Fibroblast of skin of scalp (primary cell): ENCODE measurements around the gene GSK3B.
A peak's percentile ranks its signal among the peaks of the same experiment; 100 is the strongest.
"Not testable (repeated sequence)": the region's sequence is repeated elsewhere in the genome, so short reads cannot be mapped to it uniquely, and the experiment has no call there.

Source experiments
- DNase-seq: peaks from one replicate; pipeline ENCODE4 v3.0.0-alpha.2; 2013

Gene GSK3B

GRCh38 chr3:119930286-119930685 lies 164.0 kb downstream of the GSK3B start:
- DNase-seq: no peak

- no peak for DNase-seq
Observed at GRCh38 chr3:119927190-119927589, 167.1 kb downstream of the GSK3B start.

GRCh38 chr3:119924111-119925094 lies 169.8 kb downstream of the GSK3B start:
- DNase-seq: no peak

GRCh38 chr3:119918992-119919933 lies 175.0 kb downstream of the GSK3B start:
- DNase-seq: no peak

GRCh38 chr3:119913021-119913420 lies 181.2 kb downstream of the GSK3B start:
- peak; percentile 62 for DNase-seq

- no peak for DNase-seq
Observed at GRCh38 chr3:119912220-119912619, 182.0 kb downstream of the GSK3B start.

- no peak for DNase-seq
Observed at GRCh38 chr3:119911748-119912147, 182.5 kb downstream of the GSK3B start.

GRCh38 chr3:119902061-119902460 lies 192.2 kb downstream of the GSK3B start:
- no peak for DNase-seq

GRCh38 chr3:119901148-119901547 lies 193.1 kb downstream of the GSK3B start:
- DNase-seq: no peak

- no peak for DNase-seq
Observed at GRCh38 chr3:119899192-119899511, 195.1 kb downstream of the GSK3B start.

- DNase-seq: no peak
Observed at GRCh38 chr3:119898478-119899191, 195.6 kb downstream of the GSK3B start.

GRCh38 chr3:119894195-119894594 lies 200.1 kb downstream of the GSK3B start:
- DNase-seq: no peak

- no peak for DNase-seq
Observed at GRCh38 chr3:119893769-119894168, 200.5 kb downstream of the GSK3B start.

- DNase-seq: peak; percentile 77
Observed at GRCh38 chr3:119891944-119892721, 202.1 kb downstream of the GSK3B start.

- DNase-seq: not testable (repeated sequence)
Observed at GRCh38 chr3:119888681-119889080, 205.6 kb downstream of the GSK3B start.

GRCh38 chr3:119885746-119886530 lies 208.3 kb downstream of the GSK3B start:
- peak; percentile 12 for DNase-seq

GRCh38 chr3:119884161-119884557 lies 210.1 kb downstream of the GSK3B start:
- no peak for DNase-seq

GRCh38 chr3:119883461-119884160 lies 210.6 kb downstream of the GSK3B start:
- no peak for DNase-seq

GRCh38 chr3:119880966-119881365 lies 213.3 kb downstream of the GSK3B start:
- no peak for DNase-seq

GRCh38 chr3:119873646-119874045 lies 220.6 kb downstream of the GSK3B start:
- no peak for DNase-seq
